HG02763 (cell line): ENCODE measurements around the gene WDR13.

Source experiments
- ATAC-seq: cut with Tn5 transposase; IDR thresholded peaks from one replicate; pipeline ENCODE4 v1.9.1; 2021; ENCODE audit warnings: mild to moderate bottlenecking, moderate library complexity; ENCODE audit not compliant: unreplicated experiment

The WDR13 gene

DNA sequence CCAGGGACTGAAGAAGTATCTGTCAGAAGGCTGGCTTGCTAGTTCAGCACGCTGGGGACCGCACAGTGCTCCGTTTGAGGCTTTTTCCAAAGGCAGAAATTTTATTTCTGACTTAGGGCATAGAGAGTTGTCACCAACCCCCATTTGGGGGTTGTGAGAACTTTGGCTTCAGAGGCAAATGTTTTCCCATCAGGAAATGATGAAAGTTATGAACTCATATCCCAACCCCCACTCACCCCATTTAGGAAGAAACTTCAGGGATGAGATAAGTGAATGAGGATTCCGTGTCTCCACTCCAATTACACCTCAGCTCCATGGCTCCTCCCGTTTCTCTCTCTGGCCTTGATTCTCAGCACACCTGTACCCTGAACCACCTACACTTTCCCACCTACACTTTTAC lies 4.3 kb upstream of the WDR13 start:
- no peak for ATAC-seq

DNA sequence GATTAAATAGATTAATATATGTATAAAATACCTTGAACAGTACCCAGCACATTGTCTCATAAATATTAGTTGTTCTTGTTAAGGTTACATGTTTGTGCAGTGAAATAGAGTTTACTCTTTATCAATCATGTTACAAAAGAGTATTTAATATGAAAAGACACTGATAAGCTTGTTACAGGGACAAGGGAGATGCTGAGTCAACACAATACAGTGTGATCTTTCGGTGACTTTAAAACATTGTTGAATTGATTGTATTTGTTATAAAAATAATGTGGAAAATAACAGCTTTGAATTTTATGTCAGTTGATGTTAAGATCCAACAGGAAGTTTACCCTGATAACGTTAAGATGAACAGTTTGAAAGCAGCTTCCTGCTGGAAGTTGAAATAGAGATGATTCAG lies 1.4 kb upstream of the WDR13 start:
- ATAC-seq = no peak

DNA sequence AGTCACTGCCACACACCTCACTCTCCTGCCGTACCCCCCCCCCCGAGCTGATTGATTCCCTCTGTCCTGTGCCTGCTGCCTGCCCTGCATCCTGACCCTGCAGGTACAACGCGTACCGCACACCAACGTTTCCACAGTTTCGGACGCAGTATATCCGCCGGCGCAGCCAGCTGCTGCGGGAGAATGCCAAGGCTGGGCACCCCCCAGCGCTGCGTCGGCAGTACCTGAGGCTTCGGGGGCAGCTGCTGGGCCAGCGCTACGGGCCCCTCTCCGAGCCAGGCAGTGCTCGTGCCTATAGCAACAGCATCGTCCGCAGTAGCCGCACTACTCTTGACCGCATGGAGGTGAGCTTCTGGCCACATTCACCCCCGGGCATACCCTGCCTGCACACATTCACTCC lies 1.3 kb downstream of the WDR13 start:
- no peak for ATAC-seq

DNA sequence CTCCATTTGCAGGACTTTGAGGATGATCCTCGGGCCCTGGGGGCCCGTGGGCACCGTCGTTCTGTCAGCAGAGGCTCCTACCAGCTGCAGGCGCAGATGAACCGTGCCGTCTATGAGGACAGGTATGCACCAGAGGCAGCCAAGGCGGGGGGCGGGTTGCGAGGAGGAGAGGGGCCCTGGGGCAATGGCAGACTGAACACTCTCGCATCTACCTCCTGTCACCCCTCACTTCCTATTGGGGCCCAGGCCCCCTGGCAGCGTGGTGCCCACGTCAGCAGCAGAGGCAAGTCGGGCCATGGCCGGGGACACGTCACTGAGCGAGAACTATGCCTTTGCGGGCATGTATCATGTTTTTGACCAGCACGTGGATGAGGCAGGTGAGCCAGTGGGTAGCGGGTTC lies 2.0 kb downstream of the WDR13 start:
- no peak for ATAC-seq

DNA sequence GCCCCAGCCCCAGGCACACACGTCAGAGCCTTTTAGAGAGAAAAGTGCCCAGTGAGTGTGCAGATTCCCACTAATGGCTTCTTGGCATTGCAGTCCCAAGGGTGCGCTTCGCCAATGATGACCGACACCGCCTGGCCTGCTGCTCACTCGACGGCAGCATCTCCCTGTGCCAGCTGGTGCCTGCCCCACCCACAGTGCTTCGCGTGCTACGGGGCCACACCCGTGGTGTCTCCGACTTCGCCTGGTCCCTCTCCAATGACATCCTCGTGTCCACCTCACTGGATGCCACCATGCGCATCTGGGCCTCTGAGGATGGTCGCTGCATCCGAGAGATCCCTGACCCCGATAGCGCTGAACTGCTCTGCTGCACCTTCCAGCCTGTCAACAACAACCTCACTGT lies 2.9 kb downstream of the WDR13 start:
- ATAC-seq = no peak

DNA sequence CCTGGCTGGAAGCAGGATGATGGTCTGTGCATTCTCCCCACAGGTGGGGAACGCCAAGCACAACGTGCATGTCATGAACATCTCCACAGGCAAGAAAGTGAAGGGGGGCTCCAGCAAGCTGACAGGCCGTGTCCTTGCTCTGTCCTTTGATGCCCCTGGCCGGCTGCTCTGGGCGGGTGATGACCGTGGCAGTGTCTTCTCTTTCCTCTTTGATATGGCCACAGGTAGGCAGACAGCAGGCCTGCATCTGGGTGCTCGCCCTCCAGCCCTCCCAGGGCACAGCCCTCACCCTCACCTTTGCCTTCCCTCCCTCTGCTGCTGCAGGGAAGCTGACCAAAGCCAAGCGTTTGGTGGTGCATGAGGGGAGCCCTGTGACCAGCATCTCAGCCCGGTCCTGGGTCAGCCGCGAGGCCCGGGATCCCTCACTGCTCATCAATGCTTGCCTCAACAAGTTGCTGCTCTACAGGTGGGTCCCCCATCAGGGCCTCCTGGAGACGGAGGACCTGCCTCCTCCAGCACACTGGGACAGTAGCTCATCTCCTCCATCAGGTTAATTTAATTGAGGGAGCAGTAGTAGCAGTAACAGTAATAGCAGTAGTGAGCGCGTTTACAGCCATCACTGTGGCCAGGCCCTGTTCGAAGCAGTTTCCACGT lies 4.6 kb downstream of the WDR13 start:
- no peak for ATAC-seq

DNA sequence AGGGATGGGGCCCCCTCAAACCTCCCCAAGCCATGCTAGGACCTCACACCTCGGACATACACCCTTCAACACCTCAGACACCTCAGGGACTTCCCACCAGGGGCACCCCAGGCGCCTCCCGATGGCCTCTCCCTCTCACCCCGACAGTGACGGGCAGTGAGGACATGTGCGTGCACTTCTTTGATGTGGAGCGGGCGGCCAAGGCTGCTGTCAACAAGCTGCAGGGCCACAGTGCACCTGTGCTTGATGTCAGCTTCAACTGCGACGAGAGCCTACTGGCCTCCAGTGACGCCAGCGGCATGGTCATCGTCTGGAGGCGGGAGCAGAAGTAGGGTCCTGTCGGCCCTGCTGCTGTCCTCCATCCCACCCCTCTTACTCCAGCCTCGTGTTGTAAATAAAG lies 7.4 kb downstream of the WDR13 start:
- ATAC-seq = no peak

DNA sequence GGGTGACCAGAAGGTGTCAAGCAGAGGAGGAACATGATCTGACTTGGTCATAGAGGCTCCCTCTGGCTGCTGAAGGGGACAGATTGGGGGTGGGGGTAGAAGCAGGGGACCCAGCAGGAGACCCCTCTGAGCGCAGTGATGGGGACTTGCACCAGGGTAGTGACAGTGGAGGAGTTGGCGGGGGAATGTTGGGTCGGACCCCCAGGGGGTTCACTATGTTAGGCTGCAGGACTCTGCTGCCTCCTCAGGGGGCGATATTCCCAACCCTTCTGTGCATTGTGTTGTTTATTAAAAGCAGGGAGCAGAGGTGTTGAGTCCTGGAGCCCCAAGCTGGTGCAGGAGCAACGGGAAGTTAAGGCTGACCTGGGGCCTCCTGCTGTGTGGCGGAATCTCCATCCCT lies 8.8 kb downstream of the WDR13 start:
- ATAC-seq = no peak

DNA sequence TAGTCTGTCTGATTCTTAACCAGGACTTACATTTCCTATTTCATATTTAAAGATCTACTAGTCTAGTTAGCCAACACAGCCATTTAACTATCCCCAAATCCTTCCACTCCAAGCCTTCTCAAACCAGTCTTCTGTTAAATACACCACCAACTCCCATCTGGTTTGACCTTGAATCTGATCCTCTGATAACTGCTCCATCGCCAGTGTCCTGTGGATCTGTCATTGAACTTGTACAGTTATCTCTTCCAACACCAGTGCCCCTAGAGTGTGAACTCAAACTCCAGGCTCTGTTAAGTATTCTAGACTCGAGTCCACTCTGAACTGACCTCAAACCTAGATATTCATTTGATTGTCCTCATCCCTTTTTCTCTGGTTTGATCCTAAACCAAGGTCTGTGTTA lies 14.4 kb downstream of the WDR13 start:
- ATAC-seq = no peak

DNA sequence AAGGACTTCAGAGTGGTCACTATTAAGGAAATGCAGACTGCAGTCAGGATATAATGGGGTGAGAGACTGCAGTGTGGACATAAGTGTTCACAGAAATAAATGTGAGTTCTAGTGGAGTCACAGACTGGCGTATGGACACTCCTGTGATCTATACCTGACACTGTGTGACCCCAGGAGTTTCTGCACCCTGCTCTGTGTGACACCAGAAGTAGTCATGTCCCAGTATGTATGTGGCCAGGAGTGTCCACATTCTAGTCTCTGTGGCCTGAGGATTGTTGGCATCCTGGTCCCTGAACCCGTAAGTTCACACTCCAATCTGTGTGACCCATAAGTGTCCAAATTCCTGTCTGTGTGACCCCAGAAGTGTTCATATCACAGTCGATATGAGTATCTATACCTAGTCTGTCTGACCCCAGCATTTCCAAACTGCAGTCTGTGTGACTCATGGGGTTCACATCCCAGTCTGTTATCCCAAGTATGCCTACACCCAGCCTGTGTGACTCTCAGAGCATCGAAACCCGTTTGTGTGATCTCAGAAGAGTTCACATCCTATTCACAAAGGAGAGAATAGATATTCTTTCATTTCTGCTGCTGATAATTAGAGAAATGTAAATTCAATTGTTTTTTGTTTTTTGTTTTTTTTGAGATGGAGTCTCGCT lies 16.3 kb downstream of the WDR13 start:
- no peak for ATAC-seq

DNA sequence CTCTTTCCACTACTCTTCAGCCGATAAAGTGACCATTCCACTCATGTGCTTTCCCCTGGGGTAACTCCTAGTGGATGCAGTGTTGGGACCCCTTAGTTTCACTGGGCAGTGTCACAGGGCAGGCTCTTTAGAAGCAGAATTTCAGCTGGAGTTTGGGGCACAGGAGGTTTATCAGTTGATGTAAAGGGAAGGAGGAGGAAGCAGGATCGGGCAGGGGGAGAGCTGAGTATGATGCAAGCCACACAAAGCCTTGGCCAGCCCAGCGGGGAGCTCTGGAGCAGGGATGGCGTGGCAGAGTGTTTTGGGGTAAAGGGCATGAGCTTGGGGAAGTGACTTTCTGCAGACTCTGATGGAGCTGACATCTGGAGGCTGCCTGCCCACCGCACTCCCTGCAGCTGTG lies 19.3 kb downstream of the WDR13 start:
- no peak for ATAC-seq

DNA sequence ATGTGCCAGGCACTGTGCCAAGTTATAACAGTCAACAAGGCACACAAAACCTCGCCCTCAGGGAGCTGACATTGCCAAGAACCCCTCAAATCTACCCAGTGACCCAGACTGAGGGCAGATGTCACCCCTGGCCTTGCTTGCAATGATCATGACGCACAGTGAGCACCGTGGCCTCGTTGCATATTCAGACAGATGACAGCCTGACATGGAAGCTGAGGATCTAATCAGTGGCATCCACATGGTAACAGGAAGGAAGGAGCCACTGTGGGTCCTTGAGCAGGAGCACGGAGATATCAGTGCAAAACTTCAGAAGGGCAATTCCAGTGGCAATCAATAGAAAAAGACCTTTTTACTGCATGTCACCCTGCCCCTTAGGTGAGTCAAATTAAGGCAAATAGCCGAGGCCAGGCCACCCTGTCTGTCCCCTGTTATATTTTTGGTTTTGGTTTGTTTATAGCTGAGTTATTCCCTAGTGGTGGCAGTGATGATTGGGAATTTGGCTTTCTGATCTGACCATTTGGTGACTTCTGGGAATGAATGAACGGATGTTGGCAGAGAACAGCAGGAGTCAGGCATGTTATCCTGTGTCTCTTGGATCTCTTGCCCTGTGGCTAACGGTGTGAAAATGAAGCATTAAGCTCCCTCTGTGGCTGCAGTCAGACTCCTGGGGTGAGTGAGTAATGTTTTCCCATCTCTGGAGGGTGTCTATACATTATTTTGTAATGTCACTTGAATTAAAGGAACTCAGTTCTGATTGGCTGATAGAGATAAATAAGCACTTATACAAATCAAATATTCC lies 20.4 kb downstream of the WDR13 start:
- no peak for ATAC-seq

DNA sequence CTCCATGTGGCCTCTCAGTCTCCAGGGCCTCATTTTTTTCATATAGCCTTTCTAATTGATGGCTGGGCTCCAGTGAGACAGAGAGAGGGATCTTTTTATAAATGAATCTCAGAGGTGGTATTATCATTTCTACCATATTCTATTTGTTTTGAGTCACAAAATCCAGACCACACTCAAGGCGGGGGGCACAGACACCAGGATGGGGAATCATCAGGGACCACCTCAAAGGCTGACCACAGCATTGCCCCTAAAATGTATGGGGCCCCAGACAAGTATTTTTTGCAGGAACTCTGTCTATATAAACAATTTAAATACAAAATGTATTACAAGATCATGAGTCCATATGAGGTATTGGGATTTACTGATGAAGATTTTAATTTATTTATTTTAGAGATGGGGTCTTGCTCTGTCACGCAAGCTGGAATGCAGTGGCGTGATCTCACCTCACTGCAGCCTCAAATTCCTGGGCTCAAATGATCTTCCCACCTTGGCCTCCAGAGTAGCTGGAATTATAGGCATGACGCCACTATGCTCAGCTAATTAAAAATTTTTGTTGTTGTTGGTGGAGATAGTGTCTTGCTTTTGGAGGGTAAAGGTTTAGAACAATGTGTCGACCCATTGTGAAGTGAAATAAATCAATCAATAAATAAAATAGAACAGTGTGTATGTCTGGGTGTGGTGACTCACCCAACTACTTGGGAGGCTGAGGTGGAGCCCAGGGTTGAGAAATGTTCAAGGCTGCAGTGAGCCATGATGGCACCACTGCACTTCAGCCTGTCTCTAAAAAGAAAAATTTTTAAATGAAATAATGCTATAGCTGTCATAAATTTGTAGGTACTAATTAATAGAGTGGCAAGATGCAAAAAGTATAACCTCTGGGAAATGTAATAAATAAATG lies 29.4 kb downstream of the WDR13 start:
- ATAC-seq = no peak

DNA sequence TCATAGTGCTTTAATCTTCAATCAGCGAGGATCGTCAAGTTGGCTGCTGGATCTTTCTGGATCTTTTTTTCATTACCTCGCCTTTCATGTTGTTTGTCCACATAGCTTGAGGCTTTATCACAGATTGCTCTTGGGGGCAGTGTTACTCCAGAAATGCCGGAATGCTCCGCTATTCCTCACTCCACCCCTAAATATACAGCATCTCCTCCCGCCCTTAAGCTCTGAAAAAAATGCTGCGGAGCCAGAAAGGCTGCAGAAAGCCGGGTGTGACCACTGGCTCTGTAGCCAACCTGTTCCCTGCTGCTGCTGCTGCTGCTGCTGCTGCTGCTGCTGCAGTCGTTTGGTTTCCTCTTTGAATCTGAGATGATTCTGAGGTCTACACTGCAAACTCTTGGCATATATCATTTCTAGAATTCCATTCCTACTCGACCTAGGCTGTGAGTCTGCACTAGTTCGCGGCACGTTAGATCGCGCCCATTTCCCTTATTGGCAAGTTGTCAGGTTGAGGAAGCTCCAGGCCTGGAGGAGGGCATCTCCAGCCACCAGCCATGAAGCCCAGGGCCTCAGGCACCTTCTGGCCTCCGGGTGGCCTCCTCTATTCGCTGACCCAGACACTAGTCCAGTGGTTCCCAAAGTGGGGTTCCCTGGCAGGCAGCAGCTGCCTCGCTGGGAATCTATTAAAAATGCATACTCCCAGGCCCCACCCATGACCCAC lies 34.2 kb downstream of the WDR13 start:
- ATAC-seq = no peak

DNA sequence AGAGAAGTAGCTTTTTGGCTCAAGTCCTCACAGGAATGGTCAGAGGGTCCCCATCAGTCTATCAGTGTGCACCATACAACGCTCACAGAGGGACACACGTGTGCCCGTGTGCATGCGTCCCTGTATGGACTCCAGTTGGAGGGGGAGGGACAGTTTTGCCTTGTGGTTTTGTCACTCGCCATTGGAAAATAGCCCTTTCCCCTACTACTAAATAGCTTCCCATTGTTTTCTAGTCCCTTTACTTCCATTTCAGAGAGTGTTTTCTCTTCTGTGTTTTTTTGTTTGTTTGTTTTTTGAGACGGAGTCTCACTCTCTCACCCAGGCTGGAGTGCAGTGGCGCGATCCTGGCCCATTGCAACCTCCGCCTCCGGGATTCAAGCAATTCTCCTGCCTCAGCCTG lies 34.9 kb downstream of the WDR13 start:
- no peak for ATAC-seq

DNA sequence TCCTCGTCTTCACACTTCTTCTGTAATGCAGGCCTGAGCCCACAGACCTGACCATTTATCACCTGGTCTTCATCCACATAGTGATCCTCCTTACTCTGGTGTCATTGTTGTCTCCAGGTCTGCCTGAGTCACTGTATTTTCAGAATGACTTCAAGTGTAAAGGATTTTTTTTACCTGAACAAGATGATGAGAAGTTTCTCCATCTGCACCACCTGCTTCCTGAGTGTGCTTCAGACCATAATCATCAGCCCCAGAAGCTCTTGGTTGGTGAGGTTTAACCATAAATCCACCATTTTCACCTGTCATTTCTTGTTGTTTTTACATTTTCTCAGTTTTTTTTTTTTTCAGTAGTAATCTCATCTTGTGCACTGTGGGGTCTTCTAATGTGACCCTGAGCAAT lies 39.0 kb downstream of the WDR13 start:
- no peak for ATAC-seq

DNA sequence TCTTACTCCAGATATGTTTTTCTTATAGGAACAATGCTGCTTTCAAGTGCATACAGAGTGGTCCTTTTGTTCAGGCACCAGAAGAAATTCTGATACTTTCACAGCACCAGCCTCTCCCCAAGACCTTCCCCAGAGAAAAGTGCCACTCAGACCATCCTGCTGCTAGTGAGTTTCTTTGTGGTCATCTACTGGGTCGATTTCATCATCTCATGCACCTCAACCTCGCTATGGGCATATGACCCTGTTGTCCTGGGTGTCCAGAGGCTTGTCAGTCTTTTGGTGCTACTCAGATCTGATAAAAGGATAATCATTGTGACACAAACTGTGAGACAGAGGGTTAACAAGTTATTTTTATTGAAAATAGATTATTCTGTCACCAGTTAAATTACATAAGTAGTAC lies 39.5 kb downstream of the WDR13 start:
- ATAC-seq = no peak

DNA sequence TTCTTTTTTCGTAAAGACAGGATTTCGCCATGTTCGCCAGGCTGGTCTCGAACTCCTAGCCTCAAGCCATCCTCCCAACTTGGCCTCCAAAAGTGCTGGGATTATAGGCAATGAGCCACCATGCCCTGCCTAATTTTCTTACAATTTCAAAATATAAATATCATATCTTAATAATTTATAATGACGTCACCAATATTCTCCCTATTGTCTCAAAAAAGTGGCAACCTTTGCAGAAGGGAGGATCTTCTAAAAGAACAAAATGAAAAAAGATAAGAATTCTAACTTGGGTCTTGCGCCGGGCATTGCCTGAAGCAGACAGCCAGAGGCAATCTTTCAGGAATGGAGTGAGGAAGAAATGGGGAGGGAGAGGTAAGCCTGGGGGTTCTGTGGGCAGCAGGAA lies 48.4 kb downstream of the WDR13 start:
- no peak for ATAC-seq

DNA sequence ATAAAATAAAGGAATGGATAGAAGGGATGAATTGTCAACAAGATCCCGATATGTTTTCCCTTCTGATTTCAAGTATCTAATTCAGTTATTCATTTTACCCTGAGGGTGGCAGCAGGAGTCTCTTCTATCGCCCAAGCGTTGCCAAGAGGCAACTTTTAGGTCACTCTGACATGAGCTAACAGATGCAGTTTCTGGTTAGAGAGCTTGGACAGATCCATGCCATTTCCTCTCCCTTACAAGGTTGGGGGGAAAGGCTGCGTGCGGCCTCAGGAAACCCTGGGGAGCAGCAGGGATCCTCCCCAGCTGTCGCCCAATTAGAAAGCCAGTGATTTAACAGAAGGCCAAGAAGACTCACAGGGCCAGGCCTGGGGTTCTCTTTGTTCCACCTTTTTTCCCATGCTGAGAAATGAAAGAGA lies 51.1 kb downstream of the WDR13 start:
- ATAC-seq = no peak

DNA sequence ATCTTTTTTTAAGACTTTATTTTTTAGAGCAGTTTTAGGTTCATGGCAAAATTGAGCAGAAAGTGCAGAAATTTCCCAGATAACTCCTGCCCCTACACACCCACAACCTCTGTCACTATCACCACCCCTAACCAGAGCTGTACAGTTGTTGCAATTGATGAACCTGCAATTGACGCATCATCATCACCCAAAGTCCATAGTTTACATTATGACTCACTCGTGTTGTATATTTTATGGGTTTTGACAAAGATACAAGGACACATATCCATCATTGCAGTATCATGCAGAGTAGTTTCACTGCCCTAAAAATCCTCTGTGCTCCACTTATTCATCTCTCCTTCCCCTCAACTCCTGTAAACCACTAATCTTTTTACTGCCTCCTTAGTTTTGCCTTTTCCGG lies 51.8 kb downstream of the WDR13 start:
- ATAC-seq = no peak
